GM12873 (cell line): Measurements from ENCODE around the gene SLC19A1.

Experiments used
- TF ChIP-seq, protein P1 (sequence below): IDR thresholded peaks from 2 replicates; pipeline ENCODE4 v1.5.1; 2012; ENCODE audit warnings: low read depth, mild to moderate bottlenecking, moderate library complexity, low read length, control low read depth; ENCODE audit not compliant: insufficient read depth; ENCODE audit errors: missing control alignments

SLC19A1 gene

DNA sequence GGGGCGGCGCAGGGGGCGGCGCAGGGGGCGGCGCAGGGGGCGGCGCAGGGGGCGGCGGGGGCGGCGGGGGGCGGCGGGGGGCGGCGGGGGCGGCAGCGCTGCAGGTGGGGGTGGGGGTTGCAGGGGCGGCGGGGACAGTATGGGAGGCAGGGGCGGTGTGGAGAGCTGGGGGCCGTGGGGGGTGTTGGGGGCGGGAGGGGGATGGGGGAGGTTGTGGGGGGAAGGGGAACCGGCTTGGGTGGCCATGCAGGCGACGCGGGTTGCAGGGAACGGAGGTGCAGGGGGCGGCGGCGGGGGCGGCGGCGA is 13.0 kb upstream of the SLC19A1 start:
- TF ChIP-seq, protein P1, sequence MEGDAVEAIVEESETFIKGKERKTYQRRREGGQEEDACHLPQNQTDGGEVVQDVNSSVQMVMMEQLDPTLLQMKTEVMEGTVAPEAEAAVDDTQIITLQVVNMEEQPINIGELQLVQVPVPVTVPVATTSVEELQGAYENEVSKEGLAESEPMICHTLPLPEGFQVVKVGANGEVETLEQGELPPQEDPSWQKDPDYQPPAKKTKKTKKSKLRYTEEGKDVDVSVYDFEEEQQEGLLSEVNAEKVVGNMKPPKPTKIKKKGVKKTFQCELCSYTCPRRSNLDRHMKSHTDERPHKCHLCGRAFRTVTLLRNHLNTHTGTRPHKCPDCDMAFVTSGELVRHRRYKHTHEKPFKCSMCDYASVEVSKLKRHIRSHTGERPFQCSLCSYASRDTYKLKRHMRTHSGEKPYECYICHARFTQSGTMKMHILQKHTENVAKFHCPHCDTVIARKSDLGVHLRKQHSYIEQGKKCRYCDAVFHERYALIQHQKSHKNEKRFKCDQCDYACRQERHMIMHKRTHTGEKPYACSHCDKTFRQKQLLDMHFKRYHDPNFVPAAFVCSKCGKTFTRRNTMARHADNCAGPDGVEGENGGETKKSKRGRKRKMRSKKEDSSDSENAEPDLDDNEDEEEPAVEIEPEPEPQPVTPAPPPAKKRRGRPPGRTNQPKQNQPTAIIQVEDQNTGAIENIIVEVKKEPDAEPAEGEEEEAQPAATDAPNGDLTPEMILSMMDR, result no peak

GRCh38 chr21:45554477-45555175 is 12.4 kb upstream of the SLC19A1 start:
- TF ChIP-seq, protein P1, result peak; percentile 68

DNA sequence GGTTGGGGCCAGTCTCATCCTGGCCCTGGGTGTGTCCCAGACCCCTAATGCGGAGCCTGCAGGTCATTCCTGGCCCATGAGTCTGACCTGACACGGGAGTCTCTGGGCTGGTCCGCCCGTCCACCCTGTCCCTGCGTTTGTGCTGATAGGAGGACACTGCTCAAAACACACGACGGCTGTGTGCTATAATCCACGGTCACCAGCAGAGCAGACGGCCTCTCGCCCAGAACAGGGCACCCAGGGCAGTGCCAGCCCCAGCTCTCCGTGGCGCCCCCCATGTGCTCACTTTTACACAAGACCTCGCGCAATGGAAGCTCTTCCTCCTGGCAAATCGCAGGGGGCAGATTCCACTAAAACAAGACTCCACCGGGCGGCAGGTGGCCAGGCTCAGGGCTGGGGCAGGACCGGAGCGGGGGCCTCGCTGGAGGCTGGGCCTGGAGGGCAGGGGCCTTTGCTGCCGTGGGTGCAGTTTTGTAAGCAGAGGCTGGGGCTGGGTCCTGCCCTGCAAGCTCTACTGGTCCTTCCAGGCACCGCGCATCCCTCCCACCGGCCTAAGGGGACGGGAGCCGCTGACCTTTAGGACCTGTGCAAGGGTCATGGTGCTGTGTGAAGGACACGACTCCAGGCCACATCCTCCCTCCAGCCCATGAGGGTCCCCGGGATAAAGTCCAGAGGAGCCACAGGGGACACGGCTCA is 10.6 kb upstream of the SLC19A1 start:
- TF ChIP-seq, protein P1, result no peak

- TF ChIP-seq, protein P1, result no peak
Measured at GRCh38 chr21:45551783-45552695, 9.8 kb upstream of the SLC19A1 start.

- TF ChIP-seq, protein P1, result no peak
Measured at GRCh38 chr21:45551316-45551715, 9.1 kb upstream of the SLC19A1 start.

- TF ChIP-seq, protein P1, result no peak
Measured at GRCh38 chr21:45550522-45551210, 8.4 kb upstream of the SLC19A1 start.
